Measurements from ENCODE around the gene CYP4A22.

DNA sequence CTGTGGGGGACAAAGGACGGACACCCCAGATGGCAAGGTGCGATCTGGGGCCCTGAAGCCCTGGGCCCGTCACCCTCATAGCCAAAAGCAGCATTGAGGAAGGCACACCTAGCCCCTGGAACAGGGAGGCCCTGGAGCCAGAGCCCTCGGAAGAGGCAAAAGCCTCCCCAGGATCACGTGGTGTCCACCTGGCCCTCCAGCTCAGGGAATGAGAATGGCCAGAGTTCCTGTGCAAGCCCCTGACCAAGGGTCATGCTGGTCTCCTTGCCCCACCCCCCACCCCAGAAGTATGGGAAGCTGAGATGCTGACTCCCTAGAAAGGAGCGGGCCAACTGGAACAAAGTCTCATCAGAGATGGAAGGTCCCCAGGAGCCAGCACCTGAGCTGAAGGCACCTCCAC lies 53.6 kb downstream of the CYP4A22 start:
- TF ChIP-seq NFRKB (IDR thresholded peaks at IDR 0.05): no peak
- TF ChIP-seq SUZ12 (IDR thresholded peaks at IDR 0.05): no peak
- TF ChIP-seq FOXA1 (IDR thresholded peaks at IDR 0.05): no peak
- no peak for TF ChIP-seq ELF4 (IDR thresholded peaks at IDR 0.05)
- TF ChIP-seq, protein P1, sequence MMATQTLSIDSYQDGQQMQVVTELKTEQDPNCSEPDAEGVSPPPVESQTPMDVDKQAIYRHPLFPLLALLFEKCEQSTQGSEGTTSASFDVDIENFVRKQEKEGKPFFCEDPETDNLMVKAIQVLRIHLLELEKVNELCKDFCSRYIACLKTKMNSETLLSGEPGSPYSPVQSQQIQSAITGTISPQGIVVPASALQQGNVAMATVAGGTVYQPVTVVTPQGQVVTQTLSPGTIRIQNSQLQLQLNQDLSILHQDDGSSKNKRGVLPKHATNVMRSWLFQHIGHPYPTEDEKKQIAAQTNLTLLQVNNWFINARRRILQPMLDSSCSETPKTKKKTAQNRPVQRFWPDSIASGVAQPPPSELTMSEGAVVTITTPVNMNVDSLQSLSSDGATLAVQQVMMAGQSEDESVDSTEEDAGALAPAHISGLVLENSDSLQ (IDR thresholded peaks at IDR 0.05): no peak
- no peak for TF ChIP-seq FOXK2 (IDR thresholded peaks at IDR 0.05)
- TF ChIP-seq SP1 (IDR thresholded peaks at IDR 0.05): no peak
- TF ChIP-seq TARDBP (IDR thresholded peaks at IDR 0.05): no peak

All from HEK293T (cell line).